PFSK-1 (cell line): ENCODE data around the gene UNC93A.

Source experiments
- FOXP2 ChIP-seq: optimal IDR thresholded peaks from 2 replicates; pipeline ENCODE3; 2011; ENCODE audit warnings: borderline replicate concordance, control low read depth, inconsistent platforms; ENCODE audit not compliant: insufficient read depth; ENCODE audit errors: extremely low read length, extremely low read depth
- POLR2AphosphoS5 ChIP-seq: IDR thresholded peaks from 2 replicates; pipeline ENCODE4 v1.6.1; 2012; ENCODE audit warnings: low read depth, mild to moderate bottlenecking, control low read depth, low read length, moderate library complexity
- SIN3A ChIP-seq: IDR thresholded peaks from 2 replicates; pipeline ENCODE4 v1.6.1; 2012; ENCODE audit warnings: mild to moderate bottlenecking, low read length, moderate library complexity, borderline replicate concordance; ENCODE audit not compliant: insufficient read depth
- TAF1 ChIP-seq: IDR thresholded peaks from 2 replicates; pipeline ENCODE4 v1.6.1; 2012; ENCODE audit warnings: low read length, control low read depth, borderline replicate concordance; ENCODE audit not compliant: insufficient read depth
- TF ChIP-seq, protein P1 (sequence below), 2 experiments: IDR thresholded peaks; 2 replicates each; pipeline versions ENCODE4 v1.6.1 to v1.8.0; 2011 to 2012; ENCODE audit warnings: low read depth in 2 of 2, low read length in 2 of 2, control low read depth in 1 of 2, inconsistent platforms in 1 of 2, mild to moderate bottlenecking in 1 of 2, moderate library complexity in 1 of 2; ENCODE audit not compliant: insufficient read depth in 1 of 2

Gene UNC93A

DNA sequence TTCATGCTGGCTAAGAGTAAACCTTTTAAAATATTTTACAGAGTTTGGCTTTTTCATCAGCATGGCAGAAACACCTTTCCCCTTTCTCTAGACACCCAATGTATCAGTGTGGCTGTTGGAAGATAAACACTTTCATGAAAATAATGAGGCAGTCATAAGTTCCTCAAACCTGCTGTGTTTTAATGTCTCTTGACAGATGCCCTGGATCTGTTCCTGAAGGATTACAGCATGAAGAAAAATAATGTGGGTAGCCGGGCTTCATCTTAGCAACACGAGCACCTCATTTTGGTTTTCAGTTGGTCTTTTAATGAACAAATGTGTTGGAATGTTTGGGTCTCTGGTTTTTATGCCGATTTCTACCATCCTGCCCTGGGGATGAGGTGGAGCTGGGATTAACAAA is 45.5 kb upstream of the UNC93A start:
- TF ChIP-seq TAF1 (no peak), FOXP2 (no peak), POLR2AphosphoS5 (no peak), SIN3A (no peak)
- TF ChIP-seq, protein P1, sequence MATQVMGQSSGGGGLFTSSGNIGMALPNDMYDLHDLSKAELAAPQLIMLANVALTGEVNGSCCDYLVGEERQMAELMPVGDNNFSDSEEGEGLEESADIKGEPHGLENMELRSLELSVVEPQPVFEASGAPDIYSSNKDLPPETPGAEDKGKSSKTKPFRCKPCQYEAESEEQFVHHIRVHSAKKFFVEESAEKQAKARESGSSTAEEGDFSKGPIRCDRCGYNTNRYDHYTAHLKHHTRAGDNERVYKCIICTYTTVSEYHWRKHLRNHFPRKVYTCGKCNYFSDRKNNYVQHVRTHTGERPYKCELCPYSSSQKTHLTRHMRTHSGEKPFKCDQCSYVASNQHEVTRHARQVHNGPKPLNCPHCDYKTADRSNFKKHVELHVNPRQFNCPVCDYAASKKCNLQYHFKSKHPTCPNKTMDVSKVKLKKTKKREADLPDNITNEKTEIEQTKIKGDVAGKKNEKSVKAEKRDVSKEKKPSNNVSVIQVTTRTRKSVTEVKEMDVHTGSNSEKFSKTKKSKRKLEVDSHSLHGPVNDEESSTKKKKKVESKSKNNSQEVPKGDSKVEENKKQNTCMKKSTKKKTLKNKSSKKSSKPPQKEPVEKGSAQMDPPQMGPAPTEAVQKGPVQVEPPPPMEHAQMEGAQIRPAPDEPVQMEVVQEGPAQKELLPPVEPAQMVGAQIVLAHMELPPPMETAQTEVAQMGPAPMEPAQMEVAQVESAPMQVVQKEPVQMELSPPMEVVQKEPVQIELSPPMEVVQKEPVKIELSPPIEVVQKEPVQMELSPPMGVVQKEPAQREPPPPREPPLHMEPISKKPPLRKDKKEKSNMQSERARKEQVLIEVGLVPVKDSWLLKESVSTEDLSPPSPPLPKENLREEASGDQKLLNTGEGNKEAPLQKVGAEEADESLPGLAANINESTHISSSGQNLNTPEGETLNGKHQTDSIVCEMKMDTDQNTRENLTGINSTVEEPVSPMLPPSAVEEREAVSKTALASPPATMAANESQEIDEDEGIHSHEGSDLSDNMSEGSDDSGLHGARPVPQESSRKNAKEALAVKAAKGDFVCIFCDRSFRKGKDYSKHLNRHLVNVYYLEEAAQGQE (IDR thresholded peaks at IDR 0.05; ENCODE audit: insufficient read depth in 1 of 2, low read depth in 2 of 2, low read length in 2 of 2) = no peak

DNA sequence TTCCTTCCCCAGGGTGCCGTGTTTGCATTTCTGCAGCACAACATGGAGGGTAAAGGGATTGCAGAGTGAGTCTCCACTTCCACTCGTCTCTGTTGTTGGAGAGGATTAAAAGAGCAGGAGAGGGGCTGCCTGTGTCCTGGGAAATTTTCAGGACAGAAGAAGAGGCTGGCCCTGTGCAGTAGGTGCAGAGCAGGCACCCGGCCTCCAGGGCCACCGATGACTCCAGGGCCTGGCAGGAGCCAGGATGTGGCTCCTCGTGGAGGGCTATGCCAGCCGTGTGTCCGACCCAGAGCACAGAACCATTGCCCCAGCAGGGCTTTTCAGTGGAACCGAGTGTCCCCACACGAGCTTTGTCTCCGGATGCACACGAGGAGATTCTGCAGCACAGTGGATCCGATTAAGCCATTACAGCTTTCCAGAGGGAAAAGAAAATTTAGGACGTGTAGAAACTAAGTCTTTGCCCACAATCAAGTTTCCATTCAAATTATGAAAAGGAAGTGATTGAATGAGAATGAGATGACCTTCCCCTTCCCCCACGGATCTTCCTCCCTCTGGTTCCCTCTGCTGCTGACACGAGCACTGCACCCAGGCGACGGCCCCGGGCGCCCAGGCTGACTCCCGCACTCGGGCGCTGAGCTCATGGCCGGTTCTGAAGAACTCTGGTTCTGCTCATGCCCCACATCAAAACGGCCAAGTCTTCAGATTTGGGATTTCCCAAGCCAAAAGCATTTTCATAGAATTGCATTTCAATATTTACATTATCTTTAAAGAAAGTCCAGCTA is 43.1 kb upstream of the UNC93A start:
- no peak for TF ChIP-seq TAF1
- TF ChIP-seq, protein P1 (IDR thresholded peaks at IDR 0.05; ENCODE audit: insufficient read depth in 1 of 2, low read depth in 2 of 2, low read length in 2 of 2) = no peak
- no peak for TF ChIP-seq SIN3A
- no peak for TF ChIP-seq FOXP2
- no peak for TF ChIP-seq POLR2AphosphoS5

- no peak for TF ChIP-seq POLR2AphosphoS5
- no peak for TF ChIP-seq FOXP2
- TF ChIP-seq, protein P1 (IDR thresholded peaks at IDR 0.05; ENCODE audit: insufficient read depth in 1 of 2, low read depth in 2 of 2, low read length in 2 of 2) = no peak
- TF ChIP-seq TAF1 = no peak
- TF ChIP-seq SIN3A = no peak
Observed at GRCh38 chr6:167252271-167252670, 38.8 kb upstream of the UNC93A start.

DNA sequence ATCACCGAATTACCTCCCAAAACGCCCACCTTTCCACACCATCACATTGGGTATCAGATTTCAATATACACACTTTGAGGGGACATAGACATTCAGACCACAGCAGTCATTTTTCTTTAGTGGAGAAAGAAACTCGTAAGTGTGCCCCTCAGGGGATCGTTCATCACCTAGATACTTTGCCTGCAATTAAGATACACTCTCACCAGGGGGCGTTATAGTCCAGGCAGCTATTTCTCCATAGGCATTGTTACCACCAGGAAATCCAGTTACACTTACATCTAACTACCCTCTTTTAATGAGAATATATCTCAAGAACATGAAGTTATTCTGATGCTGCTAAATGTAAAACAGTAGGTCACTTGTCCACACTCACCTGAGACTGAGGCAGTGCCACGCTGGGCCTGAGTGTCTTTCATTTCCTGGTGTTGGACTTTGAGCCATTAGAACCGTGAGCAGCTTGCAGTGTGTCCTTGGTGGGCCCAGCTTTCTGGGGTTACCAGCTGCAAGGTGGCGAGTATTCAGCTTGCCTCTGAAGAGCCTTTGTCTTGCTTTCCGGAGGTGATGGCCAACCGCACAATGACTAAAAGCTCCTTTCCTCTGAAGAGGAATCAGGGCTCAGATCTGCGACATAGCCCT is 35.1 kb upstream of the UNC93A start:
- TF ChIP-seq TAF1 (no peak), POLR2AphosphoS5 (no peak), FOXP2 (no peak), SIN3A (no peak)
- TF ChIP-seq, protein P1 (IDR thresholded peaks at IDR 0.05; ENCODE audit: insufficient read depth in 1 of 2, low read depth in 2 of 2, low read length in 2 of 2) = no peak
